Hepatocyte (in vitro differentiated cells): ENCODE measurements around the gene EBP. TPM values are rescaled to one million over a fixed set of nuclear protein-coding genes. Genes with fewer than 3 reads are reported as not detected.

Experiments
- DNase-seq: peaks from one replicate; pipeline ENCODE4 v3.0.0-alpha.2; 2016; ENCODE audit warnings: low spot score
- H2AFZ ChIP-seq: fragments of 200-600 bp; sonication (generic); 2 replicates; pipeline ENCODE4 v1.6.0; 2016; ENCODE audit warnings: antibody characterized with exemption, mild to moderate bottlenecking
- H3K27ac ChIP-seq: fragments of 200-600 bp; sonication (generic); 2 replicates; pipeline ENCODE4 v1.5.1; 2016; ENCODE audit warnings: mild to moderate bottlenecking
- H3K27me3 ChIP-seq: fragments of 200-600 bp; sonication (generic); 2 replicates; pipeline ENCODE4 v1.6.1; 2016
- H3K36me3 ChIP-seq: fragments of 200-600 bp; sonication (generic); replicated peaks from 2 replicates; pipeline ENCODE4 v1.5.1; 2016; ENCODE audit warnings: low read depth; ENCODE audit not compliant: insufficient read depth
- H3K4me1 ChIP-seq: fragments of 200-600 bp; sonication (generic); 2 replicates; pipeline ENCODE4 v1.5.1; 2016; ENCODE audit warnings: mild to moderate bottlenecking, moderate library complexity; ENCODE audit not compliant: insufficient read depth
- H3K4me2 ChIP-seq: fragments of 200-600 bp; sonication (generic); 2 replicates; pipeline ENCODE4 v1.6.0; 2016
- H3K4me3 ChIP-seq: fragments of 200-600 bp; sonication (generic); 2 replicates; pipeline ENCODE4 v1.5.1; 2016; ENCODE audit warnings: mild to moderate bottlenecking
- H3K79me2 ChIP-seq: fragments of 200-600 bp; sonication (generic); 2 replicates; pipeline ENCODE4 v1.6.0; 2017; ENCODE audit warnings: mild to moderate bottlenecking
- H3K9me2 ChIP-seq: fragments of 200-600 bp; sonication (generic); replicated peaks from 2 replicates; pipeline ENCODE4 v1.6.0; 2017; ENCODE audit warnings: mild to moderate bottlenecking; ENCODE audit not compliant: insufficient read depth
- H3K9me3 ChIP-seq: fragments of 200-600 bp; sonication (generic); 2 replicates; pipeline ENCODE4 v1.5.1; 2016; ENCODE audit warnings: low read depth, mild to moderate bottlenecking
- H4K20me1 ChIP-seq: fragments of 200-600 bp; sonication (generic); 2 replicates; pipeline ENCODE4 v1.6.0; 2016; ENCODE audit warnings: mild to moderate bottlenecking; ENCODE audit not compliant: insufficient read depth, poor library complexity, severe bottlenecking
- CTCF ChIP-seq: fragments of 200-600 bp; sonication (generic); IDR thresholded peaks from 2 replicates; pipeline ENCODE4 v1.5.1; 2016; ENCODE audit warnings: antibody characterized with exemption, mild to moderate bottlenecking; ENCODE audit not compliant: poor library complexity
- EZH2 ChIP-seq: fragments of 200-600 bp; sonication (generic); IDR thresholded peaks from 2 replicates; pipeline ENCODE4 v1.6.1; 2016; ENCODE audit warnings: antibody characterized with exemption, mild to moderate bottlenecking, borderline replicate concordance
- EZH2phosphoT487 ChIP-seq: fragments of 200-600 bp; sonication (generic); IDR thresholded peaks from one replicate; pipeline ENCODE4 v1.6.1; 2018; ENCODE audit warnings: antibody characterized with exemption, mild to moderate bottlenecking, low read depth, moderate library complexity; ENCODE audit not compliant: unreplicated experiment, severe bottlenecking
- WGBS: methylation state at CpG from one replicate; pipeline ENCODE4 v1.1.6; 2016; ENCODE audit warnings: low lambda C conversion rate; ENCODE audit errors: missing lambda C conversion rate; 5-methylcytosine and 5-hydroxymethylcytosine counted together
- polyA plus RNA-seq: library from polyadenylated mRNA; unstranded; fragments of >200 nt; fragmentation: Nextera tagmentation; extraction: Ambion mirVana; gene quantifications from 2 replicates; pipeline ENCODE4 v1.2.1, GENCODE V29; 2016
- total RNA-seq: library from RNA; depleted of rRNA; stranded (reverse); fragments of >200 nt; gene quantifications from 2 replicates; pipeline ENCODE4 v1.2.3, GENCODE V29; 2014

Gene EBP
- total and polyA plus RNA-seq, 2 experiments from 2014 or later, result 235 to 390 TPM

DNA sequence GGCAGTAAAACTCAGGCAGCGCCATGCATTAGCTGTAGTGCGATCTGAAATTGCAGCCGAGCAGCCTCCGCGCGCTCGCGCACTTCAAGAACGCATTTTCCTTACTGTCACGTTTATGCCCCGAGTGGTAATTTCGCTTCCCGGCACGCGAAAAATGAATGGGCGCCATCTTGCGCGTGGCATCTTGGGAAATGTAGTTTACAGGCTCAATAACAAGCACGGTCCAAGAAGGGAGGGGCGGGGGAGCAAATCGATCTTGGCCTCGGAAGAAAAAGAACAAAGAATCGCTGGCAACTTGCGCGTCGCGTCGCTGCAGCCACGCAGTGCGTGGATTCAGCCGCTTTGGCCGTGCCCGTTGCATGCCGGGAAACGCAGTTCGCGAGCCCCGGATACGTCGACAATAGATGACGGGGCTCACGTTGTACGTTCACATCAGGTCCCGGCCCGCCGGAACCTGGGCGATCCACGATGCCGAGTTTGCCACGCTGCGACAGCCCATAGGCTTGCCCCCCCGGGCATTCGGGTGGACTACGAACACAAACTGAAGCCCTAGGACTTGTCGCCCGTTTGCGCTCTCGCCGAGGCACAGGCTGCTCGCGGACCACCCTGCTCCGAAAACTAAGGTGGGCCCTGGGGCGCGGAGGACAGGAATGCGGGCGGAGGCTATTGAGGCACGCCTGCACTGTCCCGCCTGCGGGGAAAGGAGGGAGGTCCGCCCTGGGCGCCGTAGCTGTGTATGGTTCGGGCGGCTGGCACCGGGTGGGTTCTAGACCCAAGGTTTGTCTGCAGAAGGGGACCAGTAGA lies 45.6 kb upstream of the EBP start, which contains the start of gene FTSJ1:
FTSJ1 (plus strand) TSS at position 426 of the 804 bp plus-strand sequence. CDS start 1,849 bp downstream, outside the sequence.
- peak; percentile 83 for DNase-seq
- Histone ChIP-seq H3K27ac (peak within 1 kb of the TSS; percentile 72), H3K79me2 (peaks cover 13% of the 10 kb centered on the region), H3K4me3 (peak within 1 kb of the TSS; percentile 60), H3K4me1 (no peaks in the 10 kb centered on the region), H3K9me2 (no peaks in the 10 kb centered on the region), H3K36me3 (no peaks in the 10 kb centered on the region), H3K27me3 (no peaks in the 10 kb centered on the region), H2AFZ (peak within 1 kb of the TSS; percentile 64), H3K9me3 (no peaks in the 10 kb centered on the region), H4K20me1 (no peaks in the 10 kb centered on the region), H3K4me2 (peak within 1 kb of the TSS; percentile 84)
- WGBS, result 47% methylated on average over 74 of the region's 75 CpGs
- TF ChIP-seq CTCF (no peak), EZH2 (no peak), EZH2phosphoT487 (no peak)

DNA sequence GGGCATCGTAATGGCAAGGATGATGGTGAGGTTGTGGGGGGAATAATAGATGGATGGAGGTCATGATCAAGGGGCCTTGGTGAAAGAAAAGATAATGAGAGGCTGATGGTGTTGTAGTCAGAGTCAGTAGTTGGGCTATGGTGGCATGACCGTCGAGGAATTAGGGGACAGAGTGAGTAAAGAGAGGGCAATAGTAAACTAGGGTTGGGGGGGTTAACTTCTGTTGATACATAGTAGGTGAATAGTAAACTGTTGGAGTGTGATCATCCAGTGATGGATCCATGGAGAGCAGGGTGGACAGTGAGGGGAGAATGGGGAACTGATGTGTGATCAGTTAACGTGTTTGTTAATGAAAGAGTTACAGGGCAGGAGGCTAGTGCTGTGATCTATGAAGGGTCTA lies 44.7 kb upstream of the EBP start:
- no peaks in the 10 kb centered on the region for H3K4me1 ChIP-seq
- H3K4me3 ChIP-seq, result peak overlapping the region; percentile 52
- H3K79me2 ChIP-seq, result peaks cover 13% of the 10 kb centered on the region
- no peaks in the 10 kb centered on the region for H3K36me3 ChIP-seq
- no peak for TF ChIP-seq CTCF
- TF ChIP-seq EZH2, result no peak
- no peak for TF ChIP-seq EZH2phosphoT487
- H3K9me2 ChIP-seq, result no peaks in the 10 kb centered on the region
- H3K9me3 ChIP-seq, result no peaks in the 10 kb centered on the region
- 78% methylated on average over 4 of the region's 4 CpGs for WGBS
- no peak overlapping the region for H3K27ac ChIP-seq
- no peaks in the 10 kb centered on the region for H3K27me3 ChIP-seq
- no peak overlapping the region for H2AFZ ChIP-seq
- peak overlapping the region; percentile 84 for H3K4me2 ChIP-seq
- H4K20me1 ChIP-seq, result no peaks in the 10 kb centered on the region
- DNase-seq, result no peak

DNA sequence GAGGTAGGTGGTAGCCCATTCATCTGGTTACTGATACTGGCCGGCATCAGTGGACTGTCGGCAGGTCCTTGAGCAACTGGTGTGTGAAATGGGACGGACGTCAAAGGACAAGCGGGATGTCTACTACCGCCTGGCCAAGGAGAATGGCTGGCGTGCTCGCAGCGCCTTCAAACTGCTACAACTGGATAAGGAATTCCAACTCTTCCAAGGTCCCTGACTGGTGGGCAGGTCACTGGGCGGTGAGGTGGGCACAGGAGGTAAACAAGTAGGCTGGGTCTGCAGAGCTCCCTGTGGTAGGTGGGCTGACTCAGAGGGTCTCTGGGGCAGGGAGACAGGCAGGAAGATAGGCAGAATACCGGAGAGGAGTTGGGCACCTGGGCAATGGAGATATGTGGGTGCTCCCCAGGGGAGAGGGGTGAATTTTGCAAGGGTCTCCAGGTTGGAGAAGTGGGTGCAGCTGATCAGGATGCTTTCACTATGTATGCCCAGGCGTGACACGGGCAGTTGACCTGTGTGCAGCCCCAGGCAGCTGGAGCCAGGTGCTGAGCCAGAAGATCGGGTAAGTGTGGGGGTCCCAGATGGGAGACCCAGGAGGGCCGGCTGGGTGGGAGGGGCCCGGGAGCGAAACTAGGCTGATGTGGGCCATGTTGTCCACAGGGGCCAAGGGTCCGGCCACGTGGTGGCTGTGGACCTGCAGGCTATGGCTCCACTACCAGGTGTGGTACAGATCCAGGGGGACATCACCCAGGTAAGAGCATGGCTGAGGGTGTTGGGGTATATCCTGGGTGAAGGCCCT lies 43.5 kb upstream of the EBP start:
- Histone ChIP-seq H3K9me2 (no peaks in the 10 kb centered on the region), H4K20me1 (no peaks in the 10 kb centered on the region), H3K27ac (no peak overlapping the region), H3K4me3 (no peak overlapping the region), H2AFZ (no peak overlapping the region), H3K36me3 (no peaks in the 10 kb centered on the region), H3K9me3 (no peaks in the 10 kb centered on the region), H3K79me2 (peaks cover 13% of the 10 kb centered on the region), H3K4me1 (no peaks in the 10 kb centered on the region), H3K27me3 (no peaks in the 10 kb centered on the region), H3K4me2 (peak overlapping the region; percentile 84)
- no peak for DNase-seq
- WGBS, result 92% methylated on average over 19 of the region's 19 CpGs
- TF ChIP-seq EZH2phosphoT487 (no peak), EZH2 (no peak), CTCF (no peak)
